ENCODE results near the gene DNASE1.
"Not testable (repeated sequence)": the region's sequence is repeated elsewhere in the genome, so short reads cannot be mapped to it uniquely, and the experiment has no call there.

DNASE1 gene

DNA sequence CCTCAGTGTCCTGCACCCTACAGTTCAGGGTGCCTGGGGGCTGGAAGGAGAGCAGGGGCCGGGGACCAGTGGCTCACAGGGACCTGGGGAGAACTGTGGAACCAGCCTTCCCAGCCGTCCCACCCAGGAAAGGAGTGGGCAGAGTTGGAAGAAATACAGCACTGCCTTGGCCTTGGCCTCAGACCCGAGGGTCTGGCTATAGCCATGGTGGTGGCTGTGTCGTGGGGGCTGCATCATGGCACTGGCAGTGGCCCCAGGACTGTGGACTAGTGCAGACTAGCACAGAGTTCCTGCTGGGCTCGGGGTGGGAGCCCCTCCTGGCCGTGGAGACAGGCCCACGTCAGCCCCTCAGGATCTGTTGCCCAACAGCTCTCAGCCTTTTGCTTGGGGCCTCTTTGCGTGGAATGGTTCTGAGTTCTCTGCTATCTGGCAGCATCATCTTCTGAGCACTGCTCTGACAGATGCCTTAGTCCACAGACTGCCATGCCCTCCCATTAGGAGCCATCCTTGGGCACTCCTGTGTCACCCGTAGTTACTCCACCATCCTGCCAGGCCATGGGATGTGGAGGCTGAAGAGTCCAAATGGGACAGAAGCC, 12.6 kb upstream of the DNASE1 start:
- DNase-seq: no peak

GRCh38 chr16:3642397-3643094, 11.9 kb upstream of the DNASE1 start:
- no peak for DNase-seq

GRCh38 chr16:3643095-3643730, 11.3 kb upstream of the DNASE1 start:
- no peak for DNase-seq

DNA sequence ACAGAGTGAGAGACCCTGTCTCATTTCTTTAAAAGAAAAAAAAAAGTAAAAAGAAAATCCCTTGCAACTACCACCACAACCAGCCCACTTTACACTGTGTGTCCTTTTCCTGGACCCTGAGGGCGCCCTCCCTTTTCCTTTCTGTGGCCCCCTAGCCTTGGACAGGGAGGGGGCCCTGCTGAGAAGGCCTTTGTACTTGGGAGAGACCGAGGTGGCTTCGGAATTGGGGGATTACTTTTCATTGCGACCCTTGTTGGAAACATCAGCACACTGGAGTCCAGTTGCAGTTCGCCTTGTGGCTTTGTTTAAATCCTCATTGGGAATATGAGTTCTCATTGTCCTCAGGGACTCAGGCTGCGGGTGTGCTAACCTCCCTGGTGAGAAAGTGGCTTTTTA, 9.4 kb upstream of the DNASE1 start:
- DNase-seq: no peak

DNA sequence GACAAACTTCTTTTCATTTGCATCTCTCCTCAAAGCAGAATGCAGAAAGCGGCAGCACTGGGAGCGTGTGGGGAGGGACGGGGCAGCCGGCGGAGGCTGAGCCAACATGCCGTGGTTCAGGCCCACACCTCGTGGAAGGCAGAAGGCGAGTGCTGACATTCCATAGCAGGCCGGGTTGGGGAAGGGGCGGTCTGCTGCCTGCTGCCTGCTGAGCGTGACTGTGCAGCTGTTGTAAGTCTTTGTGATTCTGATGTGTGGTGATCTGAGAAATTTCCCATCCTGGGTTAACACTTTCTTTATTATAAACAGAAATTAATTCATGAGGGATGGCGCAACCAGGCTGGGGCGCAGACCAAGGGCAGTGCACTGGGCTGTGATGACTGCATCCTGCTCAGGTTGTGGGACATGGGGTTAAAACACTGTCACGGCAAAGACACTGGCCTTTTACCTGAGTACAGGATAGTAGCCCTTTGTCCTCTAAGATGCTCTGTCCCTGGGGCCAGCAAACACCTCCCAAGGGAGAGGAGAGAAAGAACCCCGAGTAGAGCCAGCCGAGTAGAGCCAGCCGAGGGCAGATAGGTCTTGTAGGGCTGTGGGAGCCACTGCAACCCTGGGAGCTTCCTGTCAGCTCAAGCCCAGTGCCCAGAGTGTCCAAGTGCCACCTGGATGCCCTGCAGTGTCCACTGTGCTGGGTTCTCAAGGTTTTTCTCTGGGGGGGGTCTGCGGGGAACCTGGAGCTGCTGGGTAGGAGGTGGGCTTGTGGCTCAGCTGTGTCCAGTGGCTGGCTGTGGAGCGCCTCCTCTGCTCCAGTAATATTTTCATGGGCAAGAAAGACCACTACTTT, 8.8 kb upstream of the DNASE1 start:
- peak; percentile 74 for DNase-seq

GRCh38 chr16:3646348-3646920, 8.1 kb upstream of the DNASE1 start:
- no peak for DNase-seq

- no peak for DNase-seq
Measured at GRCh38 chr16:3650631-3651265, 3.7 kb upstream of the DNASE1 start.

- no peak for DNase-seq
Measured at GRCh38 chr16:3651461-3652372, 2.8 kb upstream of the DNASE1 start.

DNA sequence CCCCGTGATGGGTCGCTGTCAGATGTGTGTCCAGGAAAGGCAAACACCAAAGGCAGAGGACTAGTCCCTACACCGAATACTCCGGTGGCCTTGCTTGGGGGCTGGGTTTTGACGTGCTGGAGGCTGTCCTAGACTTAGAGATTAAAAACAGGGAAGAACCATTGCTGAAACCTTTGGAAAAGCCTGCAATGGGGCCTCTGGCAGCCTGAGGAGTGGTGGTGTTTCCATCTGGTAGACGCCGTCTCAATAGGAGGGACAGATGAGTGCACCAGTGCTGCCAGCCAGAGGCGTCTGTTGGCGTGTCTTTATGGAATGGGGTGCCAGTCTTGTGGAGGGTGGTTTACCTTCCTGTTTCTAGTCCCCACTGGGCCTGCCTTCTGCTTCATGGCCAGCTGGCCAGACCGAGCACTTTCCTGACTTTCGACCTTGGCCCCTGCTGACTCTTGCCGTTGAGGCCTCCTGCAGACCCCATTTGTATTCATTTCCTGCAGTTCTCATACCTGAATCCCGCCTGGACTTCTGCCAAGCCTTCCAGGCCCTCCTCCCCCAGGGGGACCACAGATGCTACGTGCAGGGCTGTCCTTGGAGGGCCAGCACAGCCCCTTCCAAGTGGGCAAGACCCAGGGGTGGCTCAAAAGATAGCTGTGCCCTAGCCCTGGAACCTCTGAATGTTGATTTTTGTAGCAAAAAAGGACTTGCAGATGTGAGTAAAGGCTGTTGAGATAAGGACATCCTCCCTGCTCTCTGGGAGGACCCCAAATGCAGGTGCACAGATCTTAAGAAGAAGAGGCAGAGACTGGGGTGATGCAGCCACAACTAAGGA, 1.9 kb upstream of the DNASE1 start:
- no peak for DNase-seq

GRCh38 chr16:3655030-3655395, 522 bp downstream of the DNASE1 start:
- no peak for DNase-seq

DNA sequence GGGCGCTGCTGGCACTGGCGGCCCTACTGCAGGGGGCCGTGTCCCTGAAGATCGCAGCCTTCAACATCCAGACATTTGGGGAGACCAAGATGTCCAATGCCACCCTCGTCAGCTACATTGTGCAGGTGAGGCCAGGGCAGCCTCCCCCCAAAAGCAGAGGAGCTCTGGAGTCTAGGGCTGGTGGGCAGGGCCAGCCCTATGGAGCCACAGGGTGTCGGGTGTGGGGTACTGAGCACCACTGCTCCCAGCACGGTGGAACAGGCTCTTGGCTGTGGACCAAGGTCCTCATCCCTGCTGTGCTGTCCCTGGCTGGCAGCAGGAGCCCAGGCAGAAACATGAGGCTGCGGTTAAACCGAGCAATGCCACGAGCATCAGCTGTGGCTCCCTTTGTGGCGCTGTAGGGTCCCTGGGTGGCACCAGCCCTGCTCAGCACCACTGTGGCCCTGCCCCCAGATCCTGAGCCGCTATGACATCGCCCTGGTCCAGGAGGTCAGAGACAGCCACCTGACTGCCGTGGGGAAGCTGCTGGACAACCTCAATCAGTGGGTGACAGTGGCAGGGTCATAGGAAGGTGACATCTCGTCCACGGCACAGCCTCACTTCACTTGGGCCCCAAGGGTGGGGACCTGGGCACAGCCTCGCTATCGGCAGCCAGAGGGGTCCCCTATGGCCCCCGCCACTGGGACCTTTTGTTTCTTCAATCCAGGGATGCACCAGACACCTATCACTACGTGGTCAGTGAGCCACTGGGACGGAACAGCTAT, 1.1 kb downstream of the DNASE1 start:
- DNase-seq: no peak

DNA sequence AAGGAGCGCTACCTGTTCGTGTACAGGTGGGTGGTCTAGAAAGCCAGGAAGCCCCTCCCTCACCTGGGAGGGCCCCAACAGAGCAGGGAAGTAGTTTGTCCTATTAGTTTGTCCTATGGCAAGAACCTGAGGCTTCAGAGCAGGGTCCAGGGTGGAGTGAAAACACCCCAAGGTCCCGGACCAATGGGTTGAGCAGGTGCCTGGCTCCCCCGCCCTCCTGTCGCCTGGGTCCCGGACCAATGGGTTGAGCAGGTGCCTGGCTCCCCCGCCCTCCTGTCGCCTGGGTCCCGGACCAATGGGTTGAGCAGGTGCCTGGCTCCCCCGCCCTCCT, 1.6 kb downstream of the DNASE1 start:
- DNase-seq: not testable (repeated sequence)

- DNase-seq: no peak
Measured at GRCh38 chr16:3656491-3657468, 2.3 kb downstream of the DNASE1 start.

DNA sequence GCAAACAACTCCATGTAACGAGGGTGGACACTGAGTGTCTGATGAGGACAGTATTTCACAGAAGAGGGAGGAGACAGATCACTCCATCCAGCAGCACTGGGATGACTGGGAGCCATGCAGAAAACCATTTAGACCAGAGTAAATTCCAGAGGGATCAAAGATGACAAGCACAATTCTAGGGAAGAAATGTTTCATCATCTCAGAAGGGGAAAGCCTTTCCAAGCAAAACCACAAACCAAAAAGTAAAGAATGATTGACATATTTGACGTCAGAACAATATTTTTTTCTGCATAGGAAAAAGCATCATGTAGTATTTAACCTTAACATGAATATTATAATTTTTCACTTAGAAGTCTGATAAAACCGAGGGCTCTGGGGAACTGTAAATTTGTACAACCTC, 4.8 kb downstream of the DNASE1 start:
- DNase-seq: peak; percentile 66

- DNase-seq: no peak
Measured at GRCh38 chr16:3661311-3661710, 6.8 kb downstream of the DNASE1 start.

DNA sequence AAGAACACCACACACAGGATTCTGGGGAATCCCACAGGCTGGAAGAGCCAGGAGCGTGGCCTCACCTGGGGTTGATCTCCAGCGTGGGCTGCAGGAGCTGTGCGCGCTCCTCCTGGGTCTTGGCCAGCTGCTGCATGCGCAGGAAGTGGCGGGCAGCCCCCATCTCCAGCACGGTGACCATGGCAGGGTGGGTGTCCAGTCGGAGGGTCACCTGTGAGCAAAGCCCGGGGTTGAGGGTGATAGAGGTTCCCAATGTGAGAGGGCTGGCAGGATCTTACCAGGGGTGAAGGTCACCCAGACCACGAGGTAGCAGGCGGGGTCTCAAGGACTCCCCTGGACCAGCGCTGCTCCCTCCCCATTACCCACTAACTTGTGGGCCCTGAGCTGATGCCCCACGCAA, 7.4 kb downstream of the DNASE1 start:
- DNase-seq: no peak

GRCh38 chr16:3662601-3663000, 8.1 kb downstream of the DNASE1 start:
- DNase-seq: no peak

DNA sequence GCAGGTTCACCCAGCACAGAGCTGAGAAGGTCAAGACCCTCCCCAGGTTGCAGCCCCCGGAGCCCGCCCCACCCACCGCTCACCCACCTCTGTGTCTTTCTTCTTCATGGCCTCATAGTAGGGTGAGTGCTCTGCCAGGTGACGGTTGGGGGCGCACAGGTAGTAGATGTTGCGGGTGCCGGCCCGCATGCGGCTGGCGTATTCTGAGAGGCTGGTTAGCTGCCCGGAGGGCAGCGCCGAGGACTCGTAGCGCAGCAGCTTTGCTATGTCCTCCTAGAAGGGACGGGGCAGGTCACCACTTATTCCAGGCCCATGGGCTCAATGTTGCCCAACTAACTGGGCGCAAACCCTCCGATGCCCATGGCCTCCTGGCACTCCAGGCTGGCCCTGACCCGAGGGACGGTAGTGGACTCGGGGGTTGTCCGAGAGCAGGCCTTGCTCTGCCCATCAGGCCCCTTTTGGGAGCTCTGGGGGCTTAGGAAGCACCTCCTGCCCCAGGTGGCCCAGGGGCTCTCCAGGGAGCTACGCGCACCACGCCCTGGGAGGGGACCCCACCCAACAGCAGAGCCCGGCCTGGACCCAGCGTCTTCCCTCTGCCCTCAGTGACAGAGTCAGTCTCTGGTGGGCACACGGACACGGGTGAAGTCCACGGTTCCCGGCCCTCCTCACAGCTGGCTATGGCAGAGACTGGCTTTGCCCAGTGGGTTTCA, 9.9 kb downstream of the DNASE1 start:
- no peak for DNase-seq
